Measurements from ENCODE around the gene C19orf47.

Gene C19orf47

GRCh38 chr19:40367577-40368434 is 19.6 kb upstream of the C19orf47 start:
- no peak for DNase-seq (ENCODE audit: low read depth)
- no peak for TF ChIP-seq CTCF (conservative IDR thresholded peaks at IDR 0.05; ENCODE audit: control insufficient read depth, insufficient read depth, low read depth, low read length)
- no peak overlapping the region for H3K4me3 ChIP-seq (ENCODE audit: control insufficient read depth, low read depth, low read length)

GRCh38 chr19:40366697-40367561 is 18.7 kb upstream of the C19orf47 start:
- TF ChIP-seq CTCF (conservative IDR thresholded peaks at IDR 0.05; ENCODE audit: control insufficient read depth, insufficient read depth, low read depth, low read length) = no peak
- no peak overlapping the region for H3K4me3 ChIP-seq (ENCODE audit: control insufficient read depth, low read depth, low read length)
- DNase-seq (ENCODE audit: low read depth) = no peak

- peak overlapping the region; percentile 46 for H3K4me3 ChIP-seq (ENCODE audit: control insufficient read depth, low read depth, low read length)
- no peak for TF ChIP-seq CTCF (conservative IDR thresholded peaks at IDR 0.05; ENCODE audit: control insufficient read depth, insufficient read depth, low read depth, low read length)
- DNase-seq (ENCODE audit: low read depth) = peak; percentile 28
These were observed 17.6 kb upstream of the C19orf47 start for GRCh38 chr19:40365613-40366401.

- DNase-seq (ENCODE audit: low read depth) = no peak
- TF ChIP-seq CTCF (conservative IDR thresholded peaks at IDR 0.05; ENCODE audit: control insufficient read depth, insufficient read depth, low read depth, low read length) = no peak
- no peak overlapping the region for H3K4me3 ChIP-seq (ENCODE audit: control insufficient read depth, low read depth, low read length)
These were observed 16.8 kb upstream of the C19orf47 start for GRCh38 chr19:40365010-40365409.

GRCh38 chr19:40363069-40363468 is 14.9 kb upstream of the C19orf47 start:
- no peak overlapping the region for H3K4me3 ChIP-seq (ENCODE audit: control insufficient read depth, low read depth, low read length)
- no peak for DNase-seq (ENCODE audit: low read depth)
- TF ChIP-seq CTCF (conservative IDR thresholded peaks at IDR 0.05; ENCODE audit: control insufficient read depth, insufficient read depth, low read depth, low read length) = no peak

- no peak for TF ChIP-seq CTCF (conservative IDR thresholded peaks at IDR 0.05; ENCODE audit: control insufficient read depth, insufficient read depth, low read depth, low read length)
- DNase-seq (ENCODE audit: low read depth) = no peak
- no peak overlapping the region for H3K4me3 ChIP-seq (ENCODE audit: control insufficient read depth, low read depth, low read length)
These were observed 14.0 kb upstream of the C19orf47 start for GRCh38 chr19:40362160-40362559.

Data from fibroblast of mammary gland (primary cell).